Measurements from ENCODE around the gene C12orf76. TPM values are rescaled to one million over a fixed set of nuclear protein-coding genes. Genes with fewer than 3 reads are reported as not detected.
A peak's percentile ranks its signal among the peaks of the same experiment; 100 is the strongest.

The C12orf76 gene
- total RNA-seq, 1 experiment from 2014 or later: 9.7 TPM

GRCh38 chr12:110047297-110047940 is 903 bp downstream of the C12orf76 start:
- peak overlapping the region; percentile 63 for H3K9ac ChIP-seq (ENCODE audit: extremely low read depth, insufficient read length, low read length)
- H4K5ac ChIP-seq (ENCODE audit: insufficient read length, low read depth, low read length): no peak overlapping the region
- WGBS (ENCODE audit: extremely low coverage, insufficient read length, low lambda C conversion rate): no CpG with 5 or more reads among the region's 14 CpGs
- H2AFZ ChIP-seq (ENCODE audit: low read length): no peak overlapping the region
- peak overlapping the region; percentile 50 for H3K4me2 ChIP-seq (ENCODE audit: insufficient read depth, insufficient read length, low read length)
- no peaks in the 10 kb centered on the region for H3K9me3 ChIP-seq (ENCODE audit: control insufficient read depth, low read depth, low read length)
- H3K79me1 ChIP-seq (ENCODE audit: insufficient read depth, low read depth, low read length, poor library complexity, severe bottlenecking): no peaks in the 10 kb centered on the region
- H3K27me3 ChIP-seq (ENCODE audit: insufficient read depth, low read length): no peaks in the 10 kb centered on the region
- H3K4ac ChIP-seq (ENCODE audit: low read depth, low read length): no peak overlapping the region
- H2BK15ac ChIP-seq (ENCODE audit: low read depth, low read length): no peak overlapping the region
- no peak overlapping the region for H3K56ac ChIP-seq (ENCODE audit: insufficient read length, low read depth, low read length)
- H3K4me3 Mint-ChIP-seq: peak overlapping the region; percentile 70 to 83
- no peak overlapping the region for H3K14ac ChIP-seq (ENCODE audit: insufficient read depth, low read length)
- DNase-seq: no peak
- H3K18ac ChIP-seq (ENCODE audit: insufficient read length, low read depth, low read length): no peak overlapping the region
- H3T11ph ChIP-seq (ENCODE audit: low read length): no peak overlapping the region
- no peak overlapping the region for H2BK120ac ChIP-seq (ENCODE audit: low read depth, low read length, poor library complexity, severe bottlenecking)
- no peak overlapping the region for H4K91ac ChIP-seq (ENCODE audit: insufficient read length, low read depth, low read length)
- H2AK5ac ChIP-seq (ENCODE audit: insufficient read length, low read length): no peak overlapping the region
- peaks cover 2 to 10% (median 3%) of the 10 kb centered on the region in 3 experiments; a peak in 5 of 7 replicates for H3K36me3 Mint-ChIP-seq (ENCODE audit: insufficient read depth in 1 of 3, low read depth in 3 of 3)
- H3K4me1 Mint-ChIP-seq: peaks cover 20 to 22% of the 10 kb centered on the region in 2 experiments
- H3K27ac ChIP-seq (ENCODE audit: insufficient read length, low read depth, low read length): no peak overlapping the region
- no peak overlapping the region for H3K23ac ChIP-seq (ENCODE audit: insufficient read length, low read depth, low read length)
- TF ChIP-seq CTCF (conservative IDR thresholded peaks at IDR 0.05): no peak
- H4K20me1 ChIP-seq (ENCODE audit: control insufficient read depth, insufficient read depth, insufficient read length): no peaks in the 10 kb centered on the region
- H2BK5ac ChIP-seq (ENCODE audit: insufficient read length, low read length): no peak overlapping the region
- no peaks in the 10 kb centered on the region for H3K27me3 Mint-ChIP-seq (ENCODE audit: low read depth)
- no peaks in the 10 kb centered on the region for H3K23me2 ChIP-seq (ENCODE audit: insufficient read length, low read depth, low read length, poor library complexity, severe bottlenecking)
- H3K4me1 ChIP-seq (ENCODE audit: insufficient read depth, low read length): no peaks in the 10 kb centered on the region
- no peak overlapping the region for H4K8ac ChIP-seq (replicated peaks; ENCODE audit: insufficient read length, low read depth, low read length)
- no peaks in the 10 kb centered on the region; the same call in 1 of the 2 replicates for H3K79me2 ChIP-seq (ENCODE audit: insufficient read depth, low read length)
- H3K9me3 Mint-ChIP-seq: no peaks in the 10 kb centered on the region
- peak overlapping the region in 1 of 3 experiments; percentile 61; a peak in 1 of 7 replicates for H3K27ac Mint-ChIP-seq
- H2BK20ac ChIP-seq (ENCODE audit: low read depth, low read length, poor library complexity, severe bottlenecking): no peak overlapping the region
- H2BK12ac ChIP-seq (ENCODE audit: insufficient read length, low read depth, low read length): no peak overlapping the region

Measured in H9 (cell line).